ENCODE measurements around the gene ZSWIM7.
A peak's percentile ranks its signal among the peaks of the same experiment; 100 is the strongest.
"Not testable (repeated sequence)": the region's sequence is repeated elsewhere in the genome, so short reads cannot be mapped to it uniquely, and the experiment has no call there.

Gene ZSWIM7

DNA sequence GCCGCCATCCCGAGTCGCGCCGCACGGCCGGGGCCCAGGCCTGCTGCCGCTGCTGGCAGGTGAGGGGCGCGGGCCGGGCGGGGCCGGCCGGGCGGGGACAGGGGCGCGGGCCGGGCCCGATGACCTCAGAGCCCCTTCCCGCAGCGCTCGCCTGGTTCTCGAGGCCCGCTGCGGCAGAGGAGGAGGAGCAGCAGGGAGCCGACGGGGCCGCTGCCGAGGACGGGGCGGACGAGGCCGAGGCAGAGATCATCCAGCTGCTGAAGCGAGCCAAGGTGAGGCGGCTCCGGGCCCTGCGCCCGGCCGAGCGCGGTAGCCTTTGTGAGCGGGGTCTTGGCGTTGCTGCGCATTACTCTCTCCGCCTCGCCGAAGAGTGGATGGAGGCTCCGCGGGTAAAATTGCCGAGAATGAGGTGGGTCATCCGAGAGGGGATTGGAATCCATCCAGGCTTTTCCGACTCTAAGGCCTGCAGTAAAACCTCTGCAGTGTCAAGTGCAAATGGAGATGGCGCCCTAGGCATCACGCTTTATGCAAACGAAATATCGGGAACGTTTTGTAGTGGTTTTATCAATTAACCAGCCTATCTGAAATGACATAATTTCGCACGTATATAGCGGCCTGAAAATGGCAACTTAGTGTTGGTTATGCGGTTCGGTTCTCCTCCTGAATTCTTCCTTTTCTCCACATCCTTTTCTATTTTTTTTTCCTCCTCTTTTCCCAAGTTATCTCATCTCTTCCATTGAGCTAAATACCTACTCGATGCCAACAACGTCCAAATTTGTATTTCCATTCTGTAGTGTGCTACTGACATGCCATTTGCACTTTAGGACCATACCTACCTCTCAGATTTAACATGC, 697 bp upstream of the ZSWIM7 start:
- no peak for DNase-seq (ENCODE audit: low read depth, low spot score)

GRCh38 chr17:15998031-15998562, 1.4 kb downstream of the ZSWIM7 start:
- no peak for DNase-seq (ENCODE audit: low read depth, low spot score)

- DNase-seq (ENCODE audit: low read depth, low spot score), result no peak
Observed at GRCh38 chr17:15996322-15996721, 3.2 kb downstream of the ZSWIM7 start.

GRCh38 chr17:15981646-15982580, 17.6 kb downstream of the ZSWIM7 start:
- DNase-seq (ENCODE audit: low read depth, low spot score), result peak; percentile 28

- no peak for DNase-seq (ENCODE audit: low read depth, low spot score)
Observed at GRCh38 chr17:15981208-15981607, 18.3 kb downstream of the ZSWIM7 start.

- DNase-seq (ENCODE audit: low read depth, low spot score), result not testable (repeated sequence)
Observed at GRCh38 chr17:15979013-15979412, 20.5 kb downstream of the ZSWIM7 start.

- DNase-seq (ENCODE audit: low read depth, low spot score), result no peak
Observed at GRCh38 chr17:15978606-15979005, 20.9 kb downstream of the ZSWIM7 start.

DNA sequence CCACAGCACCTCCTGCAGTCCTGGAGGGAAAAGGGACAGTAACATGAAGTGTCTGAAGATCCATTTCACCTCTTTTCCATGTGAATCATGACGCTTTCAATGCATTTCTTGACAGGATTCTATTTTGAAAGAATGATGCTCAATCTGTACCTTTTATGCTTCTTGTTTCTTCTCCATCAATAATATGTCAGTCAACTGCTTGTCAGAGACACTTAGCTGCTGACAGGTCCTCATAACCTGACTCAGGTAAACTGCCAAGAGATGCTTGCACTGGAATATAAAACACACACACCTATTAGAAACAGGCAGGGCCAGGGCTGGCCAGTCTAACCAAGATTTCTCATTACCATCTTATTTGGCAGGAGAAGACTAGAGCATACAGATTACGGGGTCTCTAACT, 21.6 kb downstream of the ZSWIM7 start:
- DNase-seq (ENCODE audit: low read depth, low spot score), result no peak

DNA sequence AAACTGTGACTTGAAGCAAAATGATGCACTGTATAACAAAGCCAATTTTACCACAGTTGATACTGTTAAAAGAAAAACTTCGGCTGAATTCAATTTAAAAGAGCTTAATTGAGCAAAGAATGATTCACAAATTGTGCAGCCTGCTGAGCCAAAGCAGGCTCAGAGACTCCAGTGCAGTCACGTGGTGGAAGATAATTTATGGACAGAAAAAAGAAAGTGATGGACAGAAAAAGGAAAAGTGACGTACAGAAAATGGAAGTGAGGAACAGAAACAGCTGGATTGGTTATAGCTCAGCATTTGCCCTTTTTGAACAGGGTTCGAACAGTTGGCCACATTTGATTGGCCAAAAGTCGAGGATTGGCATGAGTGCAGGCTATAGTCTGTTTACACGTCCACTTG, 25.7 kb downstream of the ZSWIM7 start:
- peak; percentile 41 for DNase-seq (ENCODE audit: low read depth, low spot score)

GRCh38 chr17:15973016-15973415, 26.5 kb downstream of the ZSWIM7 start:
- peak; percentile 46 for DNase-seq (ENCODE audit: low read depth, low spot score)

GRCh38 chr17:15972497-15972951, 27.0 kb downstream of the ZSWIM7 start:
- DNase-seq (ENCODE audit: low read depth, low spot score), result no peak

- DNase-seq (ENCODE audit: low read depth, low spot score), result no peak
Observed at GRCh38 chr17:15971882-15972281, 27.6 kb downstream of the ZSWIM7 start.

DNA sequence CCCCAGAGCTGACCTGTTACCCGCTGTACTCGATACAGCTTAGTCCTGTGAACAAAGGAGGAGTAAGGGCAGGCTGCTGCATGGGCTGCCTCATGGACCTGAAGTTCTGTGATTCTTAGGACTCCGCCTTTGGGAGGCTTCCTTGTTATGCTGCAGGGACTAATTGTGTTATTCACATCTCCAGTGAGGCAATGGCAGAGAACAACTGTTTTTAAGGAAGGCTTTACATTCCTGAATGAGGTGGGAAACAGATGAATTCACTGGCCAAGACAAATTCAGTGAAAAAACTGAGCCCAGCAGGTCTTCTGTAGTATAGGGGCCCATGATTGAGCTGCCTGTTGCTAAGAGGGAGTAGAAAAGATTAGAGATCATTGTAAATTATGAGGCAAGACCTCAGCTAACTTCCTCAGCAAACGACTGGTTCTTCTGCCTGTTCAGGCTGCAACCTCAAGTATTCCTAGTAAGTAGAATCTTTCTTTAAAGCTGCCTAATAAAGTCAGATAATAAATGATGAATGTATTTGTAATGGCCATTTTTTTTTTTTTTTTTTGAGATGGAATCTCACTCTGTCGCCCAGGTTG, 28.3 kb downstream of the ZSWIM7 start:
- no peak for DNase-seq (ENCODE audit: low read depth, low spot score)

- DNase-seq (ENCODE audit: low read depth, low spot score), result no peak
Observed at GRCh38 chr17:15970500-15970899, 29.0 kb downstream of the ZSWIM7 start.

GRCh38 chr17:15969463-15969862, 30.0 kb downstream of the ZSWIM7 start:
- DNase-seq (ENCODE audit: low read depth, low spot score), result no peak

DNA sequence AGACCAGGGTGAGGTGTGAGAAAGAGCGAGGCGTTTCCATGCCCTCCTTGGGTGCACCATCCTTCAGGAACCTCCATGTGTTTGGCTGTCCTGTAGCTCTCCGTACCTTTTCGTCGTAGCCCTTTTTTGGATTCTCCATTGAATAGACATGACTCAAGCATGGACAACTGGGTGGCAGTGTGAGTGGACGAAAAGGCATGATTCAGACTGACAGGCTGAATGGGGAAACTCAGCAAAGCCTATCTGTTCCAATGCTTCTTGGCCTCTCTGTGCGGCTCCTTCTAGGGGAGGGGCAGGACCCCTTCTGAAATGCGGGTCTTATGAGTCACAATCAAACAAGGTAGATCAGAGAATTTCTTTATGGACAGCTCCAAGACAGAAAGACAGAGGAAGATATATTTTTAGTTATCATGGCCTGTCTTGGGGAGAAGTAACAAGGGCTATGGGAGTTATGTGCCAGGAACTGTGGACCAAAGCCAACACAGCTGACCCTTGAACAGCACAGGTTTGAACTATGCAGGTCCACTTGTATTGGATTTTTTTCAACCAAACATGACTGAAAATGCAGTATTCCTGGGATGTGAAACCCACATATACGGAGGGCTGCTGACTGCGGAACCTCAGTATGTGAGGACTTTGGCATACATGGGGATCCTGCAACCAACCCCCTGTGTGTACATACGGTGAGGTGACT, 31.7 kb downstream of the ZSWIM7 start:
- peak; percentile 42 for DNase-seq (ENCODE audit: low read depth, low spot score)

GRCh38 chr17:15966879-15967248, 32.6 kb downstream of the ZSWIM7 start:
- DNase-seq (ENCODE audit: low read depth, low spot score), result peak; percentile 56

- peak; percentile 82 for DNase-seq (ENCODE audit: low read depth, low spot score)
Observed at GRCh38 chr17:15966183-15966878, 33.2 kb downstream of the ZSWIM7 start.

GRCh38 chr17:15965528-15965927, 34.0 kb downstream of the ZSWIM7 start:
- peak; percentile 21 for DNase-seq (ENCODE audit: low read depth, low spot score)

GRCh38 chr17:15963670-15964110, 35.8 kb downstream of the ZSWIM7 start:
- DNase-seq (ENCODE audit: low read depth, low spot score), result peak; percentile 87

DNA sequence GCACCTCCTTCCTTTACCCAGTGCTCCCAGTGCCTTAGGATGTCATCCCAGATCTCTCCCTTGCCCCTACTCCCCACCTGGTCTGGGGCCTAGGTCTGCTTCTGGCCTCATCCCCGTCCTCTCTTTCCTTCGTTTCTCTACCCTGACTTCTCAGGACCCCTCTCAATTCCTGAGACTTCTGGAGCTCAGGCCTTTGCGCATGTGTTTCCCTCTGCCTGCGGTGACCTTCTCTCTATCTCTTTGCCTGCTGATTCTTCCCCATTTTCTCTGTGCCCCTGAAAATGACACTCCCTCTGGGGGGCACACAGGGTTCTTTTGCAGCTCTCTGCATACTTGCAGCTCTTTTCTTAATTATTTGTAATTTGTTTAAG, 41.0 kb downstream of the ZSWIM7 start:
- DNase-seq (ENCODE audit: low read depth, low spot score), result no peak

Measured in astrocyte of the hippocampus (primary cell).